GM20000 (cell line): ENCODE data around the gene OR2D2.
A peak's percentile ranks its signal among the peaks of the same experiment; 100 is the strongest.

ENCODE experiments used
- DNase-seq: peaks from one replicate; pipeline ENCODE4 v3.0.0; 2012; ENCODE audit warnings: low spot score
- TF ChIP-seq, protein P1 (sequence below): IDR thresholded peaks from 2 replicates; pipeline ENCODE4 v1.5.1; 2012; ENCODE audit warnings: mild to moderate bottlenecking, control low read depth; ENCODE audit errors: extremely low read depth, missing control alignments

The OR2D2 gene

DNA sequence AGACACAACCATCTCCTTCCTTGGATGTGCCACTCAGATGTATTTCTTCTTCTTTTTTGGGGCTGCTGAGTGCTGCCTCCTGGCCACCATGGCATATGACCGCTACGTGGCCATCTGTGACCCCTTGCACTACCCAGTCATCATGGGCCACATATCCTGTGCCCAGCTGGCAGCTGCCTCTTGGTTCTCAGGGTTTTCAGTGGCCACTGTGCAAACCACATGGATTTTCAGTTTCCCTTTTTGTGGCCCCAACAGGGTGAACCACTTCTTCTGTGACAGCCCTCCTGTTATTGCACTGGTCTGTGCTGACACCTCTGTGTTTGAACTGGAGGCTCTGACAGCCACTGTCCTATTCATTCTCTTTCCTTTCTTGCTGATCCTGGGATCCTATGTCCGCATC is 15.4 kb downstream of the OR2D2 start:
- TF ChIP-seq, protein P1, sequence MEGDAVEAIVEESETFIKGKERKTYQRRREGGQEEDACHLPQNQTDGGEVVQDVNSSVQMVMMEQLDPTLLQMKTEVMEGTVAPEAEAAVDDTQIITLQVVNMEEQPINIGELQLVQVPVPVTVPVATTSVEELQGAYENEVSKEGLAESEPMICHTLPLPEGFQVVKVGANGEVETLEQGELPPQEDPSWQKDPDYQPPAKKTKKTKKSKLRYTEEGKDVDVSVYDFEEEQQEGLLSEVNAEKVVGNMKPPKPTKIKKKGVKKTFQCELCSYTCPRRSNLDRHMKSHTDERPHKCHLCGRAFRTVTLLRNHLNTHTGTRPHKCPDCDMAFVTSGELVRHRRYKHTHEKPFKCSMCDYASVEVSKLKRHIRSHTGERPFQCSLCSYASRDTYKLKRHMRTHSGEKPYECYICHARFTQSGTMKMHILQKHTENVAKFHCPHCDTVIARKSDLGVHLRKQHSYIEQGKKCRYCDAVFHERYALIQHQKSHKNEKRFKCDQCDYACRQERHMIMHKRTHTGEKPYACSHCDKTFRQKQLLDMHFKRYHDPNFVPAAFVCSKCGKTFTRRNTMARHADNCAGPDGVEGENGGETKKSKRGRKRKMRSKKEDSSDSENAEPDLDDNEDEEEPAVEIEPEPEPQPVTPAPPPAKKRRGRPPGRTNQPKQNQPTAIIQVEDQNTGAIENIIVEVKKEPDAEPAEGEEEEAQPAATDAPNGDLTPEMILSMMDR = no peak
- no peak for DNase-seq

DNA sequence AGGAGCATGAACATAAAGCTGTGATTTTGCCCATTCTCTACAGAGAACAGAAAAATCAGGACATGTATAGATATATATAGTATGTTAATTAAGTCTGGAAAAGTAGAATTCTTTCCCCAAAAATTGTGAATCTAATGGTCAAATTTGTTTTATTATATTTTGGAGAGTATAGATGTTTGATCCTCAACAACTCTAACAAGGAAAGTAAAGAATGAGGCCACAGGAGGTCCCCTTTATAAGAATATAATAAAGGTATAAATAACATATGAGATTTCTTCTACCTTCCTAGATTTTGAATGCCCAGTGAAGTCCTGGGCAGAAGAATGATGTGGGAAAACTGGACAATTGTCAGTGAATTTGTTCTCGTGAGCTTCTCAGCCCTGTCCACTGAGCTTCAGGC is 16.0 kb downstream of the OR2D2 start, which contains the start of gene OR10A4:
TSS of gene OR10A4 (plus strand) at position 301 of the 400 bp plus-strand sequence. CDS start at position 324, 23 bp downstream.
- no peak for DNase-seq
- TF ChIP-seq, protein P1 = no peak

DNA sequence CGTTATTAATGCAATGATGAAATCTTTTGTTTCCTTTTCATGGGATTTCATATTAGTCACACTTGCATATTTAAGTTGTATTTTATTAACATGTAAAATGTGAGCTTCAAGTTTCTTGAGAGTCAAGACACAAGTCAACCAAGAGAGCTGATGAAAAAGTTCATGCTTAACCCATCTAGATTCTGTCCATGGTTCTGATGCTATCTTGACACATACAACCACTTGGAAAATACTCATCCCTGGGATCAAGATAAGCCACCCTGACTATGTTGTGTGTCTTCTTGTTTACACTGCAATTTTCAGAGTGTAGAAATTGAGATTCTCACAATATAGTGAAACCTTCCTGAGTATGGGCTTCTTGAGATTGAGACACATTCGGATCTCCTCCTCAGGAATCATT is 16.5 kb downstream of the OR2D2 start:
- DNase-seq = no peak
- TF ChIP-seq, protein P1 = no peak

DNA sequence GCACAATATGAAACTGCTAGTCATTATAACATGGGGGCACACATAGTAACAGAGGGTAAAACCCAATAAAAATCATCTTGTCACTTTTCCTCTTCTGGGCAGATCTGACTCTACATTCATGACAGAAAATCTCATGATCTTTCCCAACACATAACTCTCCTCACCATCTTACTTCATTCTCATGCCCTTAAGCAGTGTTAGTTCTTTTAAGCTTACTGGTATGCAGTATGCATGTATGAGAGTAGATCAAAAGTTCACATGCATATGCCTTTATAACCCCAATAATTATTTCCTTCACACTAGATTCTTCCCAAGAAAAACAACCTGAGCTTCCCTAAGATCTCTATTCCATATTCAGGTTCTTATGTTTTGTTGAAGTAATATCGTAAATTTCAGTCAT is 21.0 kb downstream of the OR2D2 start:
- DNase-seq = no peak
- TF ChIP-seq, protein P1 = no peak

DNA sequence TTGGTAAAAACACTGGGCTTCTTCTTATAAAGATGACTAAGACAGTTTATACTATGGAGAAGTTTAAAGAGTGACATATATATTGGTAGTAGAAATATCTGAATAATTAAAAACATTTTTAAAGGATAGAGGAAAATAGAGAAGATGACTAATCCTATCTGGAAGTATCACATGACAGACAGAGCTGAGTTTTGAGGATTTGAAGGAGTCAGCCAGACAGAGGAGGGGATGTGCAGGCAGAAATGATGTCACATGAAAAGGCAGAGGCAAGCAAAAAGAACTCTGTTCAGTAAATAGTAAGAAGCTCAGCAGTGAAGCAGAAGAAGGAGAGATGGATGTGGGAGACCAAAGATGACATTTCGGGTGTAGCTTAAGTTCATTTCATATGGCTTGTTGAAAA is 27.9 kb downstream of the OR2D2 start:
- no peak for DNase-seq
- TF ChIP-seq, protein P1 = no peak

DNA sequence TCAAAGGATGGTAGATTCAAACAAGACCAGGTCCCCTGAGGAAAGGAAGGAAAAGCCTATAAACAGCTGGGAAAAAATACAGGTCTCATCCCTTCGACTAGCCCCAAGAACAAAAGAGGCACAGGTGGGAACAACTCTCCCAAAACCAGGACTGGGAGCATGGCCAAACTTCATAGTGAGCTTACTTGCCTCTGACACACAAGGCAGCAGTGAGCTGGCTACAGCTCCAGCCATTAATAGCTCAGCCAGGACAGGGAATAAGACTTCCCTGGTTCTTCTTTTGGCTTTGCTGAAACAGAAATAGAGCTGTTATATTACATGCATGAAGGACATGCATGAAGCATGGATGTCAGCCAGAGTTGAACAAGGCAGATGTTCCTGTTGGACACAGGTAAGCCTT is 29.3 kb downstream of the OR2D2 start, which contains the start of gene OR10A2:
TSS of gene OR10A2 (plus strand) at position 97 of the 400 bp plus-strand sequence. CDS start 6,698 bp downstream, outside the sequence.
- DNase-seq = no peak
- TF ChIP-seq, protein P1 = no peak

DNA sequence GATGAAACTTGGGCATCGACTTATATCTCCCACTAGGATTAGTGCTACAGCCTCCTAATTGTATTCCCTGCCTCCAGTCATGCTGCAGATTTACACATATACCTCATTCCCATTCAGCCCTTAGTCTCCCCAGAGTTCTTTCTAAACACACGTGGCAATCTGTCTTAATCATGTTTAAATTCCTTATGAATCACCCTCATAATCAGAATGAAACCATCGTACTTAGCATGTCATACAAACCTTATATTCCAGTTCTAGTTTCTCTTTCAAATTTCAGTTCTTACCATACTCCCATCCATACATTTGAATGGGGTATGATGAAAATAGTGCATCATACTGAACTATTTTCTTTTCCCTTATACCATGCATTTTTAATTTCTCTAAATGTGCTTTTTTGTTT is 35.4 kb downstream of the OR2D2 start:
- TF ChIP-seq, protein P1 = no peak
- DNase-seq = peak; percentile 25
